GM20431 (cell line): ENCODE results near the gene FASTKD2.

Source experiments
- in situ Hi-C: fragments of 300-500 bp; cut with MseI, MboI; formaldehyde crosslinking; loops from one replicate; pipeline ENCODE4 v1.15.0; 2020; ENCODE audit warnings: low sequenced_read_pairs; ENCODE audit not compliant: unreplicated experiment

The FASTKD2 gene

DNA sequence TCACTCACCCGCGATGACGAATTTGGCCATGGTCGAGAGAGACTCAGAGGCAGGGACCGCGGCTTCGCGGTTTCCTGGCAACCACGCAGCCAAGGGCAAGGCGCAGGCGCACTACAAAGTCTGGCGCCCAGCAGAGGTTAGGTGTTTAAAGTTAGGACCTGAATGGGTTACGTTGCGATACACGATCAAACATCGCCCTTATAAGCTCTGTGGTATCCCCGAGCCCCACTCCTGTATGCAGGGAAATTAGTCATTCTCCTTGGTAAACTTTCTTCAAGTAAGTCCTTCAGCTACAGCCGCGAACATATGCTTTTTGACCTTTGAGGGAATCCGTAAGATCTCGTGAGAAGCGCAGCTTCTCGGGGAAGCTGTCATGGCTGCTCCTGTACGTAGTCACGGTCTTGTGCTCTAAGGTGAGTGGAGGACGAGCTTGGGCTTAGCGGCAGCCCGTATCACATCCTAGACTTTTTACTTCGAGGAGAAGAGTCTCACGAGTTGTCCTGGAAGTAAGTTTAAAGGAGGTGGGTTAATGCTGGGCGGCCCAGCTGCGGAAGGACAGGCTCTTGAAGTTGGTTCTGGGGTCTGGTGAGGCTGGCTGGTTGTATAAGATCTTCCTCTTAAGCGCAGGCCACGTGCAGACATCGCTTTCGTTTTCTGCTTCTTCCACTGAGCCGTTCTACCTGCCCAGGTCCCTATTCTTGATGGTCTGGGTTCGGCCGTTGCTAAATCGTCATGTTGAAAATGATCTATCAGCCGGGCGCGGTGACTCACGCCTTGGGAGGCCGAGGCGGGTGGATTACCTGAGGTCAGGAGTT lies at the start of gene FASTKD2, which contains the start of gene MDH1B:
Gene FASTKD2 (plus strand): TSS at position 365 of the 815 bp plus-strand sequence. CDS start 1,088 bp downstream, outside the sequence.
Gene MDH1B (minus strand): TSS at position 87 of the 815 bp plus-strand sequence. CDS start 57 bp downstream, at position 30.
- in situ Hi-C loops = no loop called here

DNA sequence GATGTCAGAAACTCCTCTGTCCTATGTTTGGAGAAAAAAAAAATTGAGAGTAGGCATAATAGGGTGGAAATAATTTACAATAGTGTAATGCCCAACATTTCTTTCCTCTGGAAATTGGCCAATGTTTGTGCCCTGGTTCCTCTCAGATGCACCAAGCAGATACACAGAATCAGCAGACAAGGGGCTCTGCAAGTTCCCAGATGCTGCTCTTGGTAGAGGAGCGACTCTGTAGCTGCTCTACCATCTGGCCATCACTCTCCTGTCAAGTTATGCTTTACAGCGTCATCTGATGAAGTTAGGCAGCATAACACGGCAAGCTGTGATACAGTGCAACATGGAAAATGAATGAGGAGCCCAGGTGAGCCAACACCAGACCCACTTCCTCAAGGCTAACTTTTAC lies 48.8 kb upstream of the FASTKD2 start:
- in situ Hi-C loops = loop anchor here (25.0 kb wide), 1 partner anchor 746 kb away; no protein-coding TSS in a partner anchor

DNA sequence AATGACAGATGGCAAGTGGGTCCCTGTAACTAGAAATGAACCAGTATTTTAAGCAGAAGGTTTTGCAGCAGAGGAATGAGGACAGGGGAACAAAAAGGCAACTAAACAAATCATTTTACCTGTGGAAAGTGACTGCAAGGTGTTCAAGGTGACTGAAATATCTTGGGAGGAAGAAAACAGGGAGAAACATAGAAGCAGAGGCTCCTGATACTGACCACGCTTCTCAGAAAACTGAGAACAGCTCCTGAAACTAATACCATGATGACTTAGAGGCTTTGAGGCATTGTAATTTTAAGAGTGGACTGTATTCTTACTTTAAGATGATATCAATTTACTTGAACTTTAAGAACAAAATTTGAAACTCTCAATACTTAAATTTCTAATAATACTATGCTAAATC lies 47.1 kb upstream of the FASTKD2 start, which contains the start of gene DYTN:
Gene DYTN (minus strand): TSS at position 101 of the 400 bp plus-strand sequence. CDS start 117 bp downstream, outside the sequence.
- in situ Hi-C loops = loop anchor here (25.0 kb wide), 1 partner anchor 744 kb away; no protein-coding TSS in a partner anchor

DNA sequence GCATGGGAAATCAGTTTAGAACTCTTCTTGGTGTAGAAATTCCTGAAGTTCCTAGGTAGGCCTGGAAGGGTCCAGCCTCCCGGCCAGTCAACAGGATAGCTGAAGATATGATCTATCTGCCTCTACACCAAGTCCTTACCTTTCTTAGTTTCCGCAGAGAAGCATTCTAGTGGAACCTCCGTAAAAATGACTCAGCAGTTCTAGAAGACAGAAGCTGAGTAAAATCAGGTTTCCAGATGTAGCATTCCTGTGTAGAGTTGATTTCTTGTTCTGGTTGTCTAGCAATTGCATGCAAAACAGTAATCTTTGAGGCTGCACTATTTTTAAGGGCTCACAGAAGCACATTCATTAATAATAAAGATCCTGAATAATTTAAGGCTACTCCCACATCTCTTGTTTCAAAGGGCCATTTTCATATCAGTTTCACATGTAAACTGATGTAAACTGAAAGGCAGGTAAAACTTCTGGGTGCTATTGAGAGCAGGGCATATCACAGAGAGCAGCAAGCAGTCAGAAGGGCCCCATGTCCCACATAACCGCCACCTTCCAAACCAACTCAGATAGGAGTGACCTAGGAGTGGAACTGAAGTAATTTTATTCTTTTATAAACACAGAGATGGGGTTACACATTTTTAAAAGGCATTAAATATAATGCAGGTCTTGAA lies 44.0 kb upstream of the FASTKD2 start:
- in situ Hi-C loops = loop anchor here (25.0 kb wide), 1 partner anchor 741 kb away; no protein-coding TSS in a partner anchor

DNA sequence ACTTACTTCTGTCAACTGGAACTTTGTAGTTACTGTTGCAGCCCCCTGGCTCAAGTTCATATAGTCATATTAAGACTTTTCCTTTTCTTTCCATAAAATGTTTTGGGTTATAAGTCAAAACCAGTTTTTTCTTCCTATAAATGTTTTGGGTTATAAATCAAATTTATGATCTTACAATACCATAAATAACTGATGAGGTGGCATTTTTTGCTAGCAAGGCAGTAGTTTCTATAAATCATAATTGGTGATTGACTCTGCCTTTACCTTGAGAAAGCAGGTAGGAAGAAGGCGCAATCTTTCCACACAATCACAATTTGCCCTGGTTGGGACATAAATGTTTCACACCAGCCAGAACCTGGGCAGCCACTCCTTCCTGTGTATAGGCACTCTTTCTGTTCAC lies 42.1 kb upstream of the FASTKD2 start:
- in situ Hi-C loops = loop anchor here (25.0 kb wide), 1 partner anchor 739 kb away; no protein-coding TSS in a partner anchor

DNA sequence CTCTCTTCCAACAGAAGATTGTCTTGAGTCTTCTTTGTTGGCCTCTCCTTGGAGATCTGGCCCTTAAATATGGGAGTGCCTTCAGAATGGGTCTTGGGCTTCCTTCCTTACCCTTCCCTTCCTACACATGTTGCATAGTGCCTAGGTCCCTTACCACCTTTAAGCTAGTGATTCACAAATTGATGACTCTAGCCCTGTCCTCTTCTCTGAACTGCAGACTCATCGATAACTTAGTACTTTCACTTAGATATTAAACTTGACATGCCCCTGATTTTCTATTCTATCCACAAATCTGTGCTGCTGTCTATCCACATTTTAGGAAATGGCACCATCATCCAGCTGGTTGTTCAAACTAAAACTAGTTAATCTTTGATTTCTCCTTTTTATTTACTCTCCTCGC lies 38.1 kb upstream of the FASTKD2 start:
- in situ Hi-C loops = no loop called here

DNA sequence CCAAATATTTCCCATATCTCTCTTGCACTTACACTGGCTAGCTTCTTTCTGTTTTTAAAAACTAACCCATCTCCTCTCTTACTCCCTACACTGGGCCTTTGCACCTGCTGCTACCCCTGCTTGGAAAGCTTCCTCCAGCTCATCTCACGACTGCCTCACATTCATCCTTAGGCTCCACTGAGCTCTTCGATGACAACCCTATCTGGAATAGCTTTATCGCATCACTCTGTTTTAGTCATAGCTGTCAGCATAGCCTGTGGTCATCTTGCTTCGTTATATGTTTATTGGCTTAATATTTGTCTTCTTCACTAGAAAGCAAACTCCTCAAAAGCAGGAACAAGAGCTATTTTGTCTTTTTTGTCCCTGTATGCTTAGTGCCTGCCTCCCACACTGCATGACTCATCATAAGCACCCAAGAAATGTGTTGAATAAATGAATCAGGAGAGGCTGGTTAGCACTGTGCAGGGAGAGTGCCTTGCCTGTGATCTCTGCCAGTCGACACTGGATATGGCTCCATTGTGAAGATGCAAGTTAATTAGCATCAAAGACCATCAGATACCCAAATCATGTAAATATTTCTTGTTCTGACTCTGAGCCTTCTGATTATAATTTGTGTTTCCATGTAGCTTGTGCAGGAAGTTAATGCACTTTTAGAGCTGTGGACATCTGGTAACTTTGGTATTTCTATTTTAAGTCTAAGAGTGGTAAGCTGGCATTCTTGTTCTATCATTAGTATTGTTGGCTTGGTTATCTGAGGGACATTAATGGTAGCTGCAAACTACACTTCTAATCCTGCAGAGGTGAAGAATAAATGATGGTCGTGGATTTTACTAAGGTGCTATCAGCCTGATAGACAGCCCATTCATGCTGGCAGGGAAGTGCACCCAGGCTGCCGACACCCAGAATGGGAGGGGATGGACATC lies 36.9 kb upstream of the FASTKD2 start:
- in situ Hi-C loops = no loop called here

DNA sequence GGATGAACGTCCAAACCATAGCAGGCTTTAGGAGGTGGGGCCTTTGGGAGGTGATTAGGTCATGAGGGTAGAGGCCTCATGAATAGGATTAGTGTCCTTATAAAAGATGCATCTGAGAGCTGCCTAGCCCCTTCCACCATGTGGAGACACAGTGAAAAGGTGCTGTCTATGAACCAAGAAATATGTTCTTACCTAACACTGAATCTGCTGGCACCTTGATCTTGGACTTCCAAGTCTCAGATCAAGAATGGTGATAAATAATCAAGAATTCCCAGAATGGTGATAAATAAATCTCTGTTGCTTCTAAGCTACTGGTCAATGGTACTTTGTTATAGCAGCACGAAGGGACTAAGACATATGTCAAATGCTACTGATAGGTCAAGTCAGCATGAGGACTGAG lies 32.1 kb upstream of the FASTKD2 start:
- in situ Hi-C loops = no loop called here

DNA sequence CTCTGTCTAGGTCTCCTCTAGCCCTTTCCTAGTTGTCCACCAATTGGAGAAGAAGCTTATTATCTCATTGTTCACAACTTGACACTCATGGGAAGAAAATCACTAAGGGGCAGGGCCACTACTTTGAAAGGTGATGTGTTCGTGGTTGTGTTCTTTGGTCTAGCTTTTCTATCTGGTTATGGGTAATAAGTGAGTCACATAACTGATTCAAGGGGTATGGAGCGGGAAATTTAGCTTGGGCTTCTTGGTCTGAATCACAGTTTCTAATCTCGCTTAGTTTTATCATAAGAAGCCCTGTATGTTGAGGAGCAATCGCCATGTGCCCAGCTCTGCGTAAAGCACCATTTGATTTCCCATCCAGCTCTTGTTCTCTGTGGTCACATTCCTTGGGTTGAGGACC lies 28.5 kb upstream of the FASTKD2 start:
- in situ Hi-C loops = no loop called here

DNA sequence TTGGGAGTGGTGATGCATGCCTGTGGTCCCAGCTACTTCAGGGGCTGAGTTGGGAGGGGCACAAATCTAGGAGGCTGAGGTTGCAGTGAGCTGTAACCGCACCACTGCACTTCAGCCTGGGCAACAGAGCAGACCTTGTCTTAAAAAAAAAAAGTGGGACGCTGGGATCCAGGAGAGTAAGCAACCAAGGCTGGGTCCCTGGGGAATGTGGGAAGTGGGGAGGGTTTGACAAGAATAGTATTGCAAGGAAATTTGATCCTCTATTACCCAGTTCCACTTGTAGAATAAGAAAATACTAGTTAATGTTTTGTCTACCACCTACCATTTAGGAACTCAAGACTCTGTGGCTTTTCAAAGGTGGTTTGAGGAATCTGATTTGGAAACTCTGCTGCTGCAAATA lies 26.1 kb upstream of the FASTKD2 start:
- in situ Hi-C loops = no loop called here

DNA sequence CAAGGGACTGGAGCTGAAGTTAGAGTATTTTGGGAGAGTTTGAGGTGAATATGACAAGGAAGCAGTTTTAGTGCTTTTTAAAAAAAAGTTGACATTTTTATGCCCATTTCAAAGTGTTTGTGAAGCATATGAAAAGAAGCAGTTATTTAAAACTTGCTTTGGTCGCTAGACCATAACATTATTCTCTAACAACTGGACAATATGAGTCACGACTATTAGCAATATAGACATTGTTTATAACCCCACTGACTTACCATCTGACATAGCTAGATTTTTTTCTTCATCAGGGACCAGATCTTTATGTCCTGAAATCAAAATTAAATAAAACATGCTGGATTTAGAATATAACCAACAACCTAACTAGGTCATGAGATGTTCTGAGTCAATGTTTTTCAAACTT lies 24.6 kb upstream of the FASTKD2 start:
- in situ Hi-C loops = no loop called here

DNA sequence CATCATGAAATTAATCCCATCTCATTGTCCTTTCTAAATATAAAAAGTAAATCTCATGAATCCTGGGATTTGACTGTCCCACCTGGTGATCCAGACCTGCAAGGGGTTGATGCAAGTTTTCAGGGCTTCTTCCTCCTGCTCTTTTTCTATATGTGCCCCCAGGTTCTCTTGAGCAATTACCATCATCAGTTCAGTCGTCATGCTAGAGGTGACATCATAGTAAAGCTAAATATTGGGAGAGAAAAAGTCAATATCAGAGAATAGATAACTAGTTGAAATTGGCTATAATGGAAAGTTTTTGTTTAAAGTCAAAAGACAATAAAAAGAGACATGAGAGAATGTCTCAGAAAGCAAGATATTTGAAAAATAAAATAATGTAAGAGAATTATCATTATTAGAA lies 8.6 kb upstream of the FASTKD2 start:
- in situ Hi-C loops = no loop called here

DNA sequence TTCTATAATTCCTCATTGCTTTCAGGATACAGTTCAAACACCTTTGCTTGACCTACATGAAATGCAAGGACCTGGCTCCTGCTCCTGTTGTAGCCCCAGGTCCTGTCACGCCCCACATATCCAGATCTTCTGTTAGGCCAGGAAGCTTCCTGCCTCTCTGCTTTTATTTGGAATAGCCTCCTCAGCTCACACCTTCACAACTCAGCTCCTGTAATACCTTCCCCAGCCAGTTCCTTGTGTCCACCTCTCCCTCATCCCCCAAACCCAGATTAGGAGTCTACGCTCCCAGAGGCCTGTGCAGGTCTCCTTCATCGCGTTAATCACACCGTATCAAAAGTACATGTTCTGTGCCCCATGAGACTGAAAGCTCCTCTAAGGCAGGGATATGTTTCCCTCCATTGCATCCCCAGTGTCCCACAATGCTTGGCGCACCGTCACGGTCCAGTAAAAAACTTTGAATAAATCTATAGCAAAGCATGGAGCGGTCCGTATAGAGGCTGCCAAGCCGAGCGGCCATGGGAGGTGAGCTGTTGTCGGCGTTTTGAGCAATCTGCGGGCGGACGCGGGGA lies 649 bp upstream of the FASTKD2 start:
- in situ Hi-C loops = no loop called here

DNA sequence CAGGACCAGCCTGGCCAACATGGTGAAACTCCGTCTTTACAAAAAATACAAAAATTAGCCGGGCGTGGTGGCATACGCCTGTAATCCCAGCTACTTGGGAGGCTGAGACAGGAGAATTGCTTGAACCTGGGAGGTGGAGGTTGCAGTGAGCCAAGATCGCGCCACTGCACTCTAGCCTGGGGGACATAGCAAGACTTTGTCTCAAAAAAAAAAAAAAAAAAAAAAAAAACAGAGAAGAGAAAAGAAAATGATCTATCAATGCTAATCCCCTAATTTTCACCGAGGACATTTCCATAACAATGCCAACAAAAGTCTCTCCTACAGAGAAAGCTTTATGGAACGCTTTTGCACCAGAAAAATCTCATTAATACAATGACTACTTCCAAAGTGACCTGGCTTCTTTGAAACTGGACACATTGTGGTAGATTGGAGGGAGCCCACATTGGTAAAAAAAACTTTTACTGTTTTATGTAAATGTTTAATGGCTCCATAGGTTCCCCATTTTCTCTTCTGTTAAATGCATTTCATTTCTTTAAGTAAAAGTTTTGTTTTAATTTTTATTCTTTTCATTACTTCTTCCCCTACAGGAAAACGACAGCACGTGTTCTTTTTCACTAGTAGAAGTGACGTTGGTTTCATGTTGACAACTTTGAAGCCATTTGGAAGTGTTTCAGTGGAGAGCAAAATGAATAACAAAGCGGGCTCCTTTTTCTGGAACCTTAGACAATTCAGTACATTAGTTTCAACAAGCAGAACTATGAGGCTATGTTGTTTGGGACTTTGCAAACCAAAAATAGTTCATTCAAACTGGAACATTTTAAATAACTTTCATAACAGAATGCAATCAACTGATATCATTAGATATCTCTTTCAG lies 888 bp downstream of the FASTKD2 start:
- in situ Hi-C loops = no loop called here

DNA sequence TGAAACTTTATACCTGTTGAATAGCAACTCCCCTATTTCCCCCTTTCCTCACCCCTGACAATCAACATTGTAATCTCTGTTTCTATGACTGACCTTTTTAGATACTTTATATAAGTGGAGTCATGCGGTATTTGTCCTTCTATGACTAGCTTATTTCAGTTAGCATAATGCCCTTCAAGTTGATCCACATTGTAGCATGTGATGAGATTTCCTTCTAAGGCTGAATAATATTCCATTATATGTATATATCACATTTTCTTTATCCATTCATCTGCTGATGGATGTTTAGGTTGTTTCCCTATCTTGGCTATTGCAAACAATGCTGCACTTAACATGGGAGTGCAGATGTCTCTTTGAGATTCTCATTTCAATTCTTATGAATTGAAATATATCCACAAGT lies 9.5 kb downstream of the FASTKD2 start:
- in situ Hi-C loops = loop anchor here (25.0 kb wide), 1 partner anchor 88 kb away; no protein-coding TSS in a partner anchor

DNA sequence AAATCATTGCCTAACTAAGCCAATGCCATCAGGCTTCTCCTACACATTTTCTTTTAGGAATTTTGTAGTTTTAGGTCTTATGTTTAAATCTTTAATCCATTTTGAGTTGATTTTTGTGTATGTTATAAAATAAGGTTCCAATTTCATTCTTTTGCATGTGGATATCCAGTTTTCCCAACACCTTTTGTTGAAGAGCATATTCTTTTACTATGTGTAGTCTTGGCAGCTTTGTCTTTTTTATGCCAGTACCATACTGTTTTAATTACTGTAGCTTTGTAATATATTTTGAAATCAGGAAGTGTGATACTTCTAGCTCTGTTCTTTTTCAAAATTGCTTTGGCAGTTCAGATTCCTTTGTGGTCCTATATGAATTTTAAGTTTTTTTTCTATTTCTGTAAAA lies 11.0 kb downstream of the FASTKD2 start:
- in situ Hi-C loops = loop anchor here (25.0 kb wide), 1 partner anchor 89 kb away; no protein-coding TSS in a partner anchor

DNA sequence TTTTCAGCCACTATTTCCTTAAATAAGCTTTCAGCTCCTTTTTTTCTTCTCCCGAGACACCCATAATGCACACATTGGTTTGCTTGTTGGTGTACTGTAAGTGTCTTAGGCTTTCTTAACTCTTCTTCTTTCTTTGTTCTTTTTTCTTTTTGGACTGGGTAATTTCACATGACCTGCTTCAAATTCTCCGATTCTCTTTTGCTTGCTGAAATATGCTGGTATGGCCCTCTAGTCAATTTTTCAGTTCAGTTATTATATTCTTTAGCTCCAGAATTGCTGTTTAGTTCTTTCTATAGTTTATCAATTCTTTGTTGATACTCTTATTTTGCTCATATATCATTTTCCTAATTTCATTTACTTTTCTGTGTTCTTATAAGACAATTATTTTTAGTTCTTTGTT lies 15.3 kb downstream of the FASTKD2 start:
- in situ Hi-C loops = loop anchor here (25.0 kb wide), 1 partner anchor 93 kb away; no protein-coding TSS in a partner anchor

DNA sequence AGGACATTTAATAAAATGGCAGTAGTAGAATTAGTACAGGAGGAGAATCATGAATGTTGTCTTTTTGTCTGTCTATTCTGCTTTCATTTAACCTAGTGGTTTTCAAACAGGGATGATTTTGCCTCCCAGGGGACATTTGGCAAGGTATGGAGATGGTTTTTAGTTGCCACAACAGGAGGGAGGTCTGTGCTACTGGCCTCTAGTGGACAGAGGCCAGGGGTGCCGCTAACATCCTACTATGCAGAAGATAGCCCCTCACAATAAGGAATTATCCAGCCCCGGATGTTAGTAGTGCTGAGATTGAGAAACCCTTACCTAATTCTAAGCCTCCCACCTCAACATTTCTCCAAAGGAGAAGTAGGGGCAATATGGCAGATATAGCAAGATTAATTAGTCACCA lies 18.3 kb downstream of the FASTKD2 start:
- in situ Hi-C loops = loop anchor here (25.0 kb wide), 1 partner anchor 96 kb away; no protein-coding TSS in a partner anchor
